COLO829 (cell line): Measurements from ENCODE around the gene DUSP14.
"Not testable (repeated sequence)": the region's sequence is repeated elsewhere in the genome, so short reads cannot be mapped to it uniquely, and the experiment has no call there.

Experiments
- DNase-seq: peaks from one replicate; pipeline ENCODE4 v3.0.0; 2012; ENCODE audit warnings: low spot score

The DUSP14 gene

GRCh38 chr17:37489197-37490001 is at the start of gene DUSP14:
Gene DUSP14 (plus strand): TSS chr17:37489891. CDS start chr17:37512273, 22,382 bp downstream.
- peak; percentile 83 for DNase-seq

- peak; percentile 3 for DNase-seq
Observed at GRCh38 chr17:37440424-37440823, 49.3 kb upstream of the DUSP14 start.

- not testable (repeated sequence) for DNase-seq
Observed at GRCh38 chr17:37441369-37442014, 48.2 kb upstream of the DUSP14 start.

GRCh38 chr17:37446027-37446426 is 43.7 kb upstream of the DUSP14 start:
- DNase-seq: no peak

- no peak for DNase-seq
Observed at GRCh38 chr17:37447641-37448040, 42.0 kb upstream of the DUSP14 start.

GRCh38 chr17:37450112-37450511 is 39.6 kb upstream of the DUSP14 start:
- DNase-seq: no peak

GRCh38 chr17:37457801-37458200 is 31.9 kb upstream of the DUSP14 start:
- not testable (repeated sequence) for DNase-seq

- no peak for DNase-seq
Observed at GRCh38 chr17:37458805-37459204, 30.9 kb upstream of the DUSP14 start.

- no peak for DNase-seq
Observed at GRCh38 chr17:37461668-37462067, 28.0 kb upstream of the DUSP14 start.

GRCh38 chr17:37462492-37462891 is 27.2 kb upstream of the DUSP14 start:
- no peak for DNase-seq

GRCh38 chr17:37463039-37463438 is 26.7 kb upstream of the DUSP14 start:
- no peak for DNase-seq

- no peak for DNase-seq
Observed at GRCh38 chr17:37465069-37465616, 24.5 kb upstream of the DUSP14 start.

- DNase-seq: no peak
Observed at GRCh38 chr17:37466471-37466870, 23.2 kb upstream of the DUSP14 start.

- DNase-seq: no peak
Observed at GRCh38 chr17:37470181-37470580, 19.5 kb upstream of the DUSP14 start.

- no peak for DNase-seq
Observed at GRCh38 chr17:37475731-37476420, 13.8 kb upstream of the DUSP14 start.

- no peak for DNase-seq
Observed at GRCh38 chr17:37476431-37477120, 13.1 kb upstream of the DUSP14 start.

GRCh38 chr17:37478187-37478586 is 11.5 kb upstream of the DUSP14 start:
- DNase-seq: no peak

- no peak for DNase-seq
Observed at GRCh38 chr17:37479025-37479424, 10.7 kb upstream of the DUSP14 start.

- no peak for DNase-seq
Observed at GRCh38 chr17:37480427-37480826, 9.3 kb upstream of the DUSP14 start.

GRCh38 chr17:37481001-37481665 is 8.6 kb upstream of the DUSP14 start:
- no peak for DNase-seq

GRCh38 chr17:37483311-37484039 is 6.2 kb upstream of the DUSP14 start:
- DNase-seq: peak; percentile 53
